HUES6 (cell line): ENCODE results near the gene PIGN.
"Not testable (repeated sequence)": the region's sequence is repeated elsewhere in the genome, so short reads cannot be mapped to it uniquely, and the experiment has no call there.

ENCODE experiments used
- H3K27ac ChIP-seq: 2 replicates; pipeline ENCODE4 v1.7.0; 2013; ENCODE audit warnings: low read depth, mild to moderate bottlenecking, low read length, inconsistent platforms
- H3K27me3 ChIP-seq: 2 replicates; pipeline ENCODE4 v1.6.1; 2013; ENCODE audit warnings: low read length; ENCODE audit not compliant: control insufficient read depth, insufficient read depth
- H3K36me3 ChIP-seq: 2 replicates; pipeline ENCODE4 v1.6.1; 2013; ENCODE audit warnings: low read length; ENCODE audit not compliant: control insufficient read depth, insufficient read depth
- H3K4me1 ChIP-seq: 2 replicates; pipeline ENCODE4 v1.6.1; 2013; ENCODE audit warnings: low read length; ENCODE audit not compliant: control insufficient read depth, insufficient read depth
- H3K4me3 ChIP-seq: 2 replicates; pipeline ENCODE4 v1.5.1; 2013; ENCODE audit warnings: low read depth, low read length
- H3K9ac ChIP-seq: one replicate; pipeline ENCODE4 v1.6.1; 2013; ENCODE audit warnings: mild to moderate bottlenecking, low read length
- H3K9me3 ChIP-seq: 2 replicates; pipeline ENCODE4 v1.6.1; 2013; ENCODE audit warnings: low read depth, low read length; ENCODE audit not compliant: control insufficient read depth, insufficient read depth

The PIGN gene

DNA sequence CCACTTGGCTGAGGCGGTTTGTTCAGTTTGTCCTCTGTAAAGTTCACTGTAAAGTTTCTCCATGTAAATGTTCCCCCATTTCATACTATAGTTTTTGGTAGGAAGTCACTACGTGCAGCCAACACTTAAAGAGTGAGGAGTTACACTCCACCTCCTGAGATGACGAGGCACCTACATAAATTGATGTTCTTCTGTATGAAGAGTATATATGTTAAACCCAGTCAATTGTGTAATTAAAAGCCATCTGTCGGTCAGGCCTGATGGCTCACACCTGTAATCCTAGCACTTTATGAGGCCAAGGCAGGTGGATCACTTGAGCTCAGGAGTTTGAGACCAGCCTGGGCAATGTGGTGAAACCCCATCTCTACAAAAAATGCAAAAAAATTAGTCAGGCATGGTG is 7.6 kb downstream of the PIGN start:
- H3K4me1 ChIP-seq, result no peaks in the 10 kb centered on the region
- no peak overlapping the region for H3K4me3 ChIP-seq
- no peaks in the 10 kb centered on the region for H3K27me3 ChIP-seq
- no peaks in the 10 kb centered on the region for H3K9me3 ChIP-seq
- no peak overlapping the region for H3K9ac ChIP-seq
- H3K36me3 ChIP-seq, result no peaks in the 10 kb centered on the region
- no peak overlapping the region for H3K27ac ChIP-seq

DNA sequence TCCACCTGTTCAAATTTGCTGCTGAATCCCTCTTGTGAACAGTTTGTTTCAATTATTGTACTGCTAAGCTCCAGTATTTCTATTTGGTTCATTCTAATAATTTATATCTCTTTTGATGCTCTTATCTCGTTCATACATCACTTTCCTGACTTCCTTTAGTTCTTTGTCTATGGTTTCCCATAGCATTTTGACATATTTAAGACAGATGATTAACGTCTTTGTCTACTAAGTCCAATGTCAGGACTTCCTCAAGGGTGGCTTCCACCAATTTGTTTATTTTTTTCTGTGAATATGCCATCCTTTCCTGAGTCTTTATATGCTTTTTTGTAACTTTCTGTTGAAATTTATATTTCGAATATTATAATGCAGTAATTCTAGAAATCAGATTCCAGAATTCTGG is 9.6 kb downstream of the PIGN start:
- H3K9ac ChIP-seq, result no peak overlapping the region
- H3K27ac ChIP-seq, result no peak overlapping the region
- H3K9me3 ChIP-seq, result no peaks in the 10 kb centered on the region
- no peak overlapping the region for H3K4me3 ChIP-seq
- H3K27me3 ChIP-seq, result no peaks in the 10 kb centered on the region
- H3K36me3 ChIP-seq, result no peaks in the 10 kb centered on the region
- no peaks in the 10 kb centered on the region for H3K4me1 ChIP-seq

DNA sequence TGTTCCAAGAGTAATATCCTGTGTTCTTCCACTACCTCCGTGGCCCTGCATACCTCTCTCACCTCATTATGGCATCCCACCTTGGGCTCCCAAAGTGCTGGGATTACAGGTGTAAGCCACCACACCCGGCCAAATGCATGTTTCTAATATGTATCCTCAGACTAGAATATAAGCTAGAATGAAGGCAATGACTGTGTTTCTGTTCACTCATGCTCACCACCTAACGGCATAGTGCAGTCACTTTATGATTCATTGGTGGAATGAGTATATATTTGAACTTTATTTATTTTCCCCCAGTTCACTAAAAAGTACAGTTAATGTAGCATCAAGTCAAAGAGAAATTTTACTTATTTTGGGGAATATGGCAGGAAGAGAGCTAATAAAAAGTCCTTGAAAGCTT is 11.3 kb downstream of the PIGN start:
- Histone ChIP-seq H3K27me3 (no peaks in the 10 kb centered on the region), H3K27ac (no peak overlapping the region), H3K4me1 (no peaks in the 10 kb centered on the region), H3K9ac (no peak overlapping the region), H3K9me3 (no peaks in the 10 kb centered on the region), H3K36me3 (no peaks in the 10 kb centered on the region), H3K4me3 (no peak overlapping the region)

DNA sequence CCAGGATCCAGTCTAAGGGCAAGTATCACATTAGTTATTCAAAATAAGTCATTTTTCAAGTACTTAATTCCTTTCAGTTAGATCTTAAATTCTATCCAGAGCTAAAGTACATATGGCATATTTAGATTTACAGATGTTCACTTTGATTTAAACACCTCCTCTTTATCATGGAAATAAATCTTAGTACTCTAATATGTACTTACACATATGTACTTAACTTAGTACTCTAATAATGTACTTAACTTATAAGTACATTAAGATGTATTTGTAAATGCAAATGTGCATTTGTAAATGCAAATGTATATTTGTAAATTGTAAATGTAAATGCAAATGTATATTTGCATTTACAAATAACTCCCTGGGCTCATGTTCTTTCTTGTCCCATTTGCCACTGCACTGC is 14.6 kb downstream of the PIGN start:
- Histone ChIP-seq H3K36me3 (no peaks in the 10 kb centered on the region), H3K4me3 (no peak overlapping the region), H3K27me3 (no peaks in the 10 kb centered on the region), H3K4me1 (no peaks in the 10 kb centered on the region), H3K27ac (no peak overlapping the region), H3K9ac (no peak overlapping the region), H3K9me3 (no peaks in the 10 kb centered on the region)

DNA sequence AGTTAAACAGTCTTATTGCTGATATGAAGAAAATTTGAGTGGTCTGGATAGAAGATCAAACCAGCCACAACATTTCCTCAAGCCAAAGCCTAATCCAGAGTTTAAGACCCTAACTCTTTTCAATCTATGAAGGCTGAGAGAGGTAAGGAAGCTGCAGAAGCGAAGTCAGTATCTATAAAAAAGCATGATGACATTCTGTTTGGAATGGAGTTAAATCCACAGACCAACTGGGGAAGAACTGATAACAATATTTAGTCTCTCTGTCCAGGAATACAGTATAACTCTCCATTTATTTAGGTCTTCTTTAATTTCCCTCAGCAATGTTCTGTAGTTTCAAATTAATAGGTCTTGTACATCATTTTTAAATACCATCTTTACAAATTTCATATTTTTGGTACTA is 16.0 kb downstream of the PIGN start:
- Histone ChIP-seq H3K4me3 (no peak overlapping the region), H3K9ac (no peak overlapping the region), H3K36me3 (no peaks in the 10 kb centered on the region), H3K27me3 (no peaks in the 10 kb centered on the region), H3K4me1 (no peaks in the 10 kb centered on the region), H3K9me3 (no peaks in the 10 kb centered on the region), H3K27ac (no peak overlapping the region)

DNA sequence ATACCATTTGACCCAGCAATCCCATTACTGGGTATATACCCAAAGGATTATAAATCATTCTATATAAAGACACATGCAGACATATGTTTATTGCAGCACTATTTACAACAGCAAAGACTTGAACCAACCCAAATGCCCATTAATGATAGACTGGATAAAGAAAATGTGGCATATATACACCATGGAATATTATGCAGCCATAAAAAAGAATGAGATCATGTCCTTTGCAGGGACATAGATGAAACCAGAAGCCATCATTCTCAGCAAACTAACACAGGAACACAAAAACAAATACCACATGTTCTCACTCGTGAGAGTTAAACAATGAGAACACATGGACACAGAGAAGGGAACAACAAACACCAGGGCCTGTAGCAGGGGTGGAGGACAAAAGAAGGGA is 20.3 kb downstream of the PIGN start:
- H3K27me3 ChIP-seq, H3K9me3 ChIP-seq, H3K4me3 ChIP-seq, H3K36me3 ChIP-seq, H3K9ac ChIP-seq, H3K27ac ChIP-seq, H3K4me1 ChIP-seq: not testable (repeated sequence)

DNA sequence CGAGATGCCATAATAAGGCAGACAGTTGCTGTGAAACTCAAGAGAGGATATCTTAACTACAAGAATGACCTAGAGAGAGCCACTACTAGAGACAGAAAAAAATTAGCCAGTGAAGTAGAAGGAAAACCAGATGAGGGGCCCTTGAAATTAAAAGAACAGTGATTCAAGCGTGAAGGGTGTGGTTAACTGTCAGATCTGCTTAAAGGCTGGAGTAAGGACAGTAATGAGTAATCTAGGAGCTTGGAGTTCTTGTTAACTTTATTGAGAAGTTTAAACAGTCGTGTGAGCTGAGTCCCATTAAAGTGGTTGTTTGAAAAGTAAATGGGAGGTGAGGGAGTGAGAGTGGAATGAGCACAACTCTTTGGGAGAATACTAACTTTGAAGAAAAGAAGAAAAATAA is 21.3 kb downstream of the PIGN start:
- H3K9me3 ChIP-seq, result peaks cover 9% of the 10 kb centered on the region; the same call in 1 of the 2 replicates
- H3K4me3 ChIP-seq, result no peak overlapping the region
- no peaks in the 10 kb centered on the region for H3K36me3 ChIP-seq
- H3K27me3 ChIP-seq, result no peaks in the 10 kb centered on the region
- no peak overlapping the region for H3K27ac ChIP-seq
- H3K4me1 ChIP-seq, result peaks cover 6% of the 10 kb centered on the region; the same call in 1 of the 2 replicates
- no peak overlapping the region for H3K9ac ChIP-seq

DNA sequence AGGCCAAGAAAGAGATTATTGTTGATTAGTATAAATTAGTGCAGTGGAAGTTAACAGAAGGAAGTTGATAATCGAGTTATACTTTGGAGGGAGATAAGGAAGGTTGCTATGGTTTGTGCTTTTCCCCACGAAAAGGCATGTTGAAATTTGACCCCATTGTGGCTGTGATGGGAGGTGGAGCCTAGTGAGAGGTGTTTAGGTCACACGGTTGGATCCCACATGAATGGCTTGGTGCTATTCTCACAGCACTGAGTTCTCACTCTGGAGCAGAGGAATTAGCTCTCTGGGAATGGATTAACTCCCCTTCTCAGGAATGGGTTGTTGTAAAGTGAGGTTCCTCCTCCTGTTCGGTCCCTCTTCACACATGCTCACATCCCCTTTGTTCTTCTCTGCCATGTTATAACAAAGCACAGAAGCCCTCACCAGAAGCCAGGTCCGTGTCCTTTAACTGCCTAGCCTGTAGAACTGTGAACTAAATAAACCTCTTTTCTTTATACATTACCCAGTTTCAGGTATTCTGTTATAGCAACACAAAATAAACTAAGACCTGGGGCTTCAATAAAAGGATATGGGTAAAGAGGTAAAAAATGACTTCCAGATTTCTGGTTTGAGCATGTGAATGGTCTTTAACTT is 21.9 kb downstream of the PIGN start:
- H3K36me3 ChIP-seq, result no peaks in the 10 kb centered on the region

DNA sequence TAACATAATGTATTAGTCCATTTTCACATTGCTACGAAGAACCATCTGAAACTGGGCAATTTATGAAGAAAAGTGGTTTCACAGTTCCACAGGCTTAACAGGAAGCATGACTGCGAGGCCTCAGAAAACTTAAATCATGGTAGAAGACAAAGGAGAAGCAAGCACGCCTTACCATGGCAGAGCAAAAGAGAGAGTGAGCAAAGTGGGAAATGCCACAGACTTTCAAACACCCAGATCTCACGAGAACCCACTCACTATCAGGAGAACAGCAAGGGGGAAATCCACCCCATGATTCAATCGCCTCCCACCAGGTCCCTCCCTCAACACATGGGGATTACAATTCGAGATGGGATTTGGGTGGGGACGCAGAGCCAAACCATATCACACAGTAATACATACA is 22.5 kb downstream of the PIGN start:
- Histone ChIP-seq H3K4me3 (no peak overlapping the region), H3K27me3 (no peaks in the 10 kb centered on the region), H3K27ac (no peak overlapping the region), H3K9me3 (peaks cover 9% of the 10 kb centered on the region; the same call in 1 of the 2 replicates), H3K4me1 (peaks cover 6% of the 10 kb centered on the region; the same call in 1 of the 2 replicates), H3K9ac (no peak overlapping the region), H3K36me3 (no peaks in the 10 kb centered on the region)

More for the DNA sequence above, 21.9 kb downstream of the PIGN start:
- no peaks in the 10 kb centered on the region for H3K27me3 ChIP-seq
- H3K4me3 ChIP-seq, result no peak overlapping the region
- peaks cover 6% of the 10 kb centered on the region; the same call in 1 of the 2 replicates for H3K4me1 ChIP-seq
- H3K27ac ChIP-seq, result no peak overlapping the region
- peaks cover 9% of the 10 kb centered on the region; the same call in 1 of the 2 replicates for H3K9me3 ChIP-seq
- no peak overlapping the region for H3K9ac ChIP-seq

DNA sequence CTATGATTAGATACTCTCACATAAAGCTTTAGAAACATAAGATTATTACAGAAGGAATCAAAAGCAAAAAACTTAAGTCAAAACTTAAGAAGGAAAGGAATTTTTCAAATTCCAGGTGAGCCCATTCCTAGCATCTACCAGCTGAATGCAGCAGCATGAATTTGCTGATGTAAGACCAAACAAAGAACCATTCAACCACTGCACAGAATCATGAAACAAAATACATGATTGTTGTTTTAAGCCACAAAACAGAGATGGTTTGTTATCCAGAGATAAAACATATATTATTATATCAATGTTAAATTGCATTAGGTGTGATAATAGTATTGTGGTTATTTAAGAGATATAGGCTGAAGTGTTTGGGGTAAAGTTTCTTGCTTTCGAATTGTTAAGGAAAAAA is 29.0 kb downstream of the PIGN start:
- no peak overlapping the region for H3K27ac ChIP-seq
- no peaks in the 10 kb centered on the region for H3K9me3 ChIP-seq
- H3K4me3 ChIP-seq, result no peak overlapping the region
- no peak overlapping the region for H3K9ac ChIP-seq
- H3K27me3 ChIP-seq, result no peaks in the 10 kb centered on the region
- H3K4me1 ChIP-seq, result peaks cover 2% of the 10 kb centered on the region; the same call in 1 of the 2 replicates
- no peaks in the 10 kb centered on the region for H3K36me3 ChIP-seq

DNA sequence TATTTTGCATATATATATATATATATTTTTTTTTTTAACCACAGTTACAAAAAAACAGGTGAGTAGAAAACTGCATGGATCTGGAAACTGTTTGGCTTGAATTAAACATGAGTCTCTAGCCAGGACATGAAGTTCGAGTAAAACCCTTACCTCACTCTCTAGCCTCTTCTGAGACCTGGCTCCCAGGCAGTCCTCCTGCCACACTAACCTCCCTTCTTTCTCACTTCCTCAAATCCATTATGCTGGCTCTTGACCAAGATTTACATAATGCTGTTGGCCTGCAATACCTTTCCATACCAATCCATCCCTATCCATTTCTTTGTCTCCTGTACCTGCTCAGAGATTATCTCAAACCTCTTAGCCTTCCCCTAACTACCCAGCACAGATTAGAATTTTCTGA is 34.0 kb downstream of the PIGN start:
- no peaks in the 10 kb centered on the region for H3K27me3 ChIP-seq
- no peaks in the 10 kb centered on the region for H3K9me3 ChIP-seq
- H3K4me3 ChIP-seq, result no peak overlapping the region
- H3K4me1 ChIP-seq, result peaks cover 2% of the 10 kb centered on the region; the same call in 1 of the 2 replicates
- no peak overlapping the region for H3K27ac ChIP-seq
- no peak overlapping the region for H3K9ac ChIP-seq
- no peaks in the 10 kb centered on the region for H3K36me3 ChIP-seq
